Muscle layer of duodenum (tissue), 2 donors: ENCODE measurements around the gene LILRB4.
"Not testable (repeated sequence)": the region's sequence is repeated elsewhere in the genome, so short reads cannot be mapped to it uniquely, and the experiment has no call there.

Experiments
- H3K27ac ChIP-seq: one replicate; pipeline ENCODE4 v1.7.0; 2013; ENCODE audit warnings: mild to moderate bottlenecking, low read length
- H3K27me3 ChIP-seq: one replicate; pipeline ENCODE4 v1.7.0; 2013; ENCODE audit warnings: low read depth, mild to moderate bottlenecking, control low read depth, low read length
- H3K36me3 ChIP-seq, 2 donors: one replicate each; pipeline ENCODE4 v1.7.0; 2013; ENCODE audit warnings: low read length in 2 of 2, control low read depth in 1 of 2, mild to moderate bottlenecking in 1 of 2; ENCODE audit not compliant: insufficient read depth in 2 of 2, control insufficient read depth in 1 of 2
- H3K4me1 ChIP-seq, 2 donors: one replicate each; pipeline ENCODE4 v1.7.0; 2013; ENCODE audit warnings: low read length in 2 of 2, mild to moderate bottlenecking in 2 of 2, control low read depth in 1 of 2, moderate library complexity in 1 of 2; ENCODE audit not compliant: insufficient read depth in 2 of 2, control insufficient read depth in 1 of 2
- H3K4me3 ChIP-seq, 2 donors: one replicate each; pipeline ENCODE4 v1.7.0; 2013; ENCODE audit warnings: low read length in 2 of 2, low read depth in 1 of 2, mild to moderate bottlenecking in 1 of 2
- H3K9me3 ChIP-seq, 2 donors: one replicate each; pipeline ENCODE4 v1.7.0; 2013; ENCODE audit warnings: low read length in 2 of 2, control low read depth in 1 of 2, mild to moderate bottlenecking in 1 of 2; ENCODE audit not compliant: control insufficient read depth in 1 of 2
- donor health status: healthy.

Gene LILRB4

DNA sequence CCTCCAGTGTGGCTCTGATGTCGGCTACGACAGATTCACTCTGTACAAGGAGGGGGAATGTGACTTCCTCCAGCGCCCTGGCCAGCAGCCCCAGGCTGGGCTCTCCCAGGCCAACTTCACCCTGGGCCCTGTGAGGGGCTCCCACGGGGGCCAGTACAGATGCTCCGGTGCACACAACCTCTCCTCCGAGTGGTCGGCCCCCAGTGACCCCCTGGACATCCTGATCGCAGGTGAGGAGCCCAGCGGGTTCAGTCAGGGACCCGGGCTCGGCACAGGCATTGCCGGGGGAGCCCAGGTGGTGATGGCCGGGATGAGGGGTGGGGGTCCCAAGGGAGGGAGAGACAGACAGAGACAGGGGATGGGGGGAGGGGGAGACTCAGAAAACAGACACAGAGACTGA is 34.9 kb downstream of the LILRB4 start:
- not testable (repeated sequence) for H3K36me3 ChIP-seq, H3K4me3 ChIP-seq, H3K27ac ChIP-seq, H3K4me1 ChIP-seq, H3K9me3 ChIP-seq, H3K27me3 ChIP-seq

GRCh38 chr19:54704928-54705327 is 42.1 kb downstream of the LILRB4 start:
- Histone ChIP-seq H3K4me1 (no peaks in the 10 kb centered on the region), H3K36me3 (no peaks in the 10 kb centered on the region), H3K9me3 (peaks cover 0 to 3% of the 10 kb centered on the region in 2 donors), H3K4me3 (no peak overlapping the region), H3K27ac (no peak overlapping the region), H3K27me3 (no peaks in the 10 kb centered on the region)

DNA sequence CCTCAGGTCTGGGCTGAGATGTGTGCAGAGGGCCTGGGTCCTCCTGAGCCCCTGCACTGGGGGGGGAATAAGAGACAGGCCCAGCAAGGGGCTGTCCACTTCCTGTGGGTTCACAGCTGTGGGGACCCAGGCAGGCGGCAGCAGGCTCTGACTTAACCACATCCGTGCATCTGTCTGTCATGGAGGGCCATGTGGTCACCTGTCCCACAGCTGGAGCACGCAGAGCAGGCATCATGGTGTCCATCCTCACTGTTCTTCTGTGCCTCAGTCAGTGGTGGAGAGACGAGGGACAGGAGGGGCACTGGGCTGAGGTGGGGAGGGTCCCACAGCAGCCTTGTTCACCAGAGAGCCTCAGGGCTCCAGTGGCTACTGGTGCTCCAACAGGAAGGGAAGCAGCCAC is 45.2 kb downstream of the LILRB4 start:
- H3K9me3 ChIP-seq = peaks cover 0 to 3% of the 10 kb centered on the region in 2 donors
- no peaks in the 10 kb centered on the region for H3K36me3 ChIP-seq
- no peak overlapping the region for H3K4me3 ChIP-seq
- no peaks in the 10 kb centered on the region for H3K4me1 ChIP-seq
- H3K27me3 ChIP-seq = no peaks in the 10 kb centered on the region
- no peak overlapping the region for H3K27ac ChIP-seq

- H3K36me3 ChIP-seq = no peaks in the 10 kb centered on the region
- no peaks in the 10 kb centered on the region for H3K27me3 ChIP-seq
- H3K27ac ChIP-seq = no peak overlapping the region
- H3K4me1 ChIP-seq = no peaks in the 10 kb centered on the region
- no peak overlapping the region for H3K4me3 ChIP-seq
- H3K9me3 ChIP-seq = no peaks in the 10 kb centered on the region
Observed at GRCh38 chr19:54708781-54709180, 46.0 kb downstream of the LILRB4 start.

DNA sequence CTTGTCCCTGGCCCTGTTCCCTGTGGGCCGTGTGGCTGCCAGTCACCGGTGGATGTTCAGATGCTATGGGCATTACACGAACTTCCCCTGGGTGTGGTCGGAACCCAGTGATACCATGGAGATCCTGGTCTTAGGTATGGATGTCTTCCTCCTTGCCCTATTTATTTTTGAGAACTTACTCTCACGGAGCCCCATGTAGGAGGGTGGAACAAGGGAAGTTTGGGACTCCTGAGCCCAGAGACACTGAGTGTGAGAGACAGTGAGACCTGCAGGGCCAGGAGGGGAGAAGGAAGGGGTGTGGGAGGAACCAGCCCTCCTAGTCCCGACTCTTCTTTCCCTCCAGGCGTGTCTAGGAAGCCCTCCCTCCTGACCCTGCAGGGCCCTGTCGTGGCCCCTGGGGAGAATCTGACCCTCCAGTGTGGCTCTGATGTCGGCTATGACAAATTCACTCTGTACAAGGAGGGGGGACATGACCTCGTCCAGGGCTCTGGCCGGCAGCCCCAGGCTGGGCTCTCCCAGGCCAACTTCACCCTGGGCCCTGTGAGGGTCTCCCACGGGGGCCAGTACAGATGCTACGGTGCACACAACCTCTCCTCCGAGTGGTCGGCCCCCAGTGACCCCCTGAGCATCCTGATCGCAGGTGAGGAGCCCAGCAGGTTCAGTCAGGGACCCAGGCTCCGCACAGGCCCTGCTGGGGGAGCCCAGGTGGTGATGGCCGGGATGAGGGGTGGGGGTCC is 46.6 kb downstream of the LILRB4 start:
- H3K4me3 ChIP-seq = no peak overlapping the region
- no peaks in the 10 kb centered on the region for H3K36me3 ChIP-seq
- no peak overlapping the region for H3K27ac ChIP-seq
- H3K9me3 ChIP-seq = no peaks in the 10 kb centered on the region
- H3K4me1 ChIP-seq = no peaks in the 10 kb centered on the region
- H3K27me3 ChIP-seq = no peaks in the 10 kb centered on the region

- H3K4me3 ChIP-seq = not testable (repeated sequence)
Observed at GRCh38 chr19:54709956-54710355, 47.2 kb downstream of the LILRB4 start.

More at GRCh38 chr19:54709956-54710355, 47.2 kb downstream of the LILRB4 start:
- not testable (repeated sequence) for H3K9me3 ChIP-seq, H3K4me1 ChIP-seq, H3K36me3 ChIP-seq, H3K27ac ChIP-seq, H3K27me3 ChIP-seq
